ENCODE results near the gene ZACN. TPM values are rescaled to one million over a fixed set of nuclear protein-coding genes. Genes with fewer than 3 reads are reported as not detected.
"Not testable (repeated sequence)": the region's sequence is repeated elsewhere in the genome, so short reads cannot be mapped to it uniquely, and the experiment has no call there.

The ZACN gene
- total and polyA plus RNA-seq, 2 donors (not counting 3 experiments of a cell fraction or from before 2014, with no cell fraction given) = 0.18 TPM; not detected in 1

- H4K20me1 ChIP-seq (replicated peaks; ENCODE audit: control insufficient read depth, extremely low read depth, insufficient read depth, low read length); H3K79me2 ChIP-seq (ENCODE audit: control insufficient read depth, insufficient read depth, low read length); H3K9me1 ChIP-seq (replicated peaks; ENCODE audit: control insufficient read depth, extremely low read depth, insufficient read depth, low read length); H2AFZ ChIP-seq (ENCODE audit: low read depth, low read length); BruUV-seq (replicated peaks); intact Hi-C loops (cut with micrococcal nuclease); H3K4me2 ChIP-seq (ENCODE audit: insufficient read depth, low read length); H3K4me3 ChIP-seq (replicated peaks in 1 of 3; ENCODE audit: insufficient read depth in 1 of 3, low read depth in 1 of 3, low read length in 3 of 3); DNase-seq (ENCODE audit: low read depth, low spot score); dilution Hi-C loops (cut with MboI; ENCODE audit: extremely low pct_ligation_motif_present, low sequenced_read_pairs); H3K9me3 ChIP-seq (replicated peaks; ENCODE audit: control insufficient read depth, insufficient read depth, low read length); H3K27me3 ChIP-seq (ENCODE audit: control insufficient read depth in 2 of 2, insufficient read depth in 2 of 2, low read length in 2 of 2); POLR2A ChIA-PET; H3K27ac ChIP-seq (ENCODE audit: insufficient read depth, low read depth, low read length); H3K9ac ChIP-seq (replicated peaks; ENCODE audit: extremely low read depth, insufficient read depth, low read length); FAIRE-seq: not testable (repeated sequence)
- H3K4me1 ChIP-seq (ENCODE audit: control insufficient read depth, extremely low read depth, insufficient read depth, low read length) = peaks cover 15% of the 10 kb centered on the region
- CTCF ChIA-PET = interaction anchor here (1.3 kb wide), 2 partner anchors 44 to 221 kb away, joined by 3 read pairs; no protein-coding TSS in a partner anchor
- peaks cover 22 to 27% of the 10 kb centered on the region in 2 experiments for H3K36me3 ChIP-seq (ENCODE audit: control insufficient read depth in 2 of 2, extremely low read depth in 1 of 2, insufficient read depth in 2 of 2, low read length in 2 of 2)
These were observed 20.7 kb upstream of the ZACN start for GRCh38 chr17:76058264-76058663.

GRCh38 chr17:76063875-76064546, 15.0 kb upstream of the ZACN start:
- ChIA-PET POLR2A (interaction anchor here (0.9 kb wide), 1 partner anchor 8 kb away, joined by 8 read pairs; the partner anchor contains the start of gene SRP68), CTCF (interaction anchor here (0.6 to 1.2 kb wide), 3 partner anchors 15 to 113 kb away, joined by 3 read pairs; no protein-coding TSS in a partner anchor)
- intact Hi-C loops (cut with micrococcal nuclease) (no loop called here), dilution Hi-C loops (cut with MboI; ENCODE audit: extremely low pct_ligation_motif_present, low sequenced_read_pairs) (no loop called here)
- H3K4me3 ChIP-seq (replicated peaks in 1 of 3; ENCODE audit: insufficient read depth in 1 of 3, low read depth in 1 of 3, low read length in 3 of 3) = no peak overlapping the region
- H3K9me3 ChIP-seq (replicated peaks; ENCODE audit: control insufficient read depth, insufficient read depth, low read length) = no peaks in the 10 kb centered on the region
- BruUV-seq (replicated peaks) = no TSS peak
- peaks cover 7% of the 10 kb centered on the region for H3K79me2 ChIP-seq (ENCODE audit: control insufficient read depth, insufficient read depth, low read length)
- no peak for FAIRE-seq
- no peak for TF ChIP-seq POLR2A (IDR thresholded peaks at IDR 0.05; ENCODE audit: low read depth, low read length)
- peaks cover 32 to 53% of the 10 kb centered on the region in 2 experiments for H3K36me3 ChIP-seq (ENCODE audit: control insufficient read depth in 2 of 2, extremely low read depth in 1 of 2, insufficient read depth in 2 of 2, low read length in 2 of 2)
- no peak overlapping the region for H3K27ac ChIP-seq (ENCODE audit: insufficient read depth, low read depth, low read length)
- no peak overlapping the region for H3K4me2 ChIP-seq (ENCODE audit: insufficient read depth, low read length)
- H3K9me1 ChIP-seq (replicated peaks; ENCODE audit: control insufficient read depth, extremely low read depth, insufficient read depth, low read length) = no peaks in the 10 kb centered on the region
- H2AFZ ChIP-seq (ENCODE audit: low read depth, low read length) = no peak overlapping the region
- no peaks in the 10 kb centered on the region for H3K4me1 ChIP-seq (ENCODE audit: control insufficient read depth, extremely low read depth, insufficient read depth, low read length)
- H3K27me3 ChIP-seq (ENCODE audit: control insufficient read depth in 2 of 2, insufficient read depth in 2 of 2, low read length in 2 of 2) = no peaks in the 10 kb centered on the region
- H3K9ac ChIP-seq (replicated peaks; ENCODE audit: extremely low read depth, insufficient read depth, low read length) = no peak overlapping the region
- H4K20me1 ChIP-seq (replicated peaks; ENCODE audit: control insufficient read depth, extremely low read depth, insufficient read depth, low read length) = peaks cover 2% of the 10 kb centered on the region
- no peak for DNase-seq (ENCODE audit: low read depth, low spot score)

Data from endothelial cell of umbilical vein (primary cell).